Measurements from ENCODE around the gene NHERF2.

NHERF2 gene

DNA sequence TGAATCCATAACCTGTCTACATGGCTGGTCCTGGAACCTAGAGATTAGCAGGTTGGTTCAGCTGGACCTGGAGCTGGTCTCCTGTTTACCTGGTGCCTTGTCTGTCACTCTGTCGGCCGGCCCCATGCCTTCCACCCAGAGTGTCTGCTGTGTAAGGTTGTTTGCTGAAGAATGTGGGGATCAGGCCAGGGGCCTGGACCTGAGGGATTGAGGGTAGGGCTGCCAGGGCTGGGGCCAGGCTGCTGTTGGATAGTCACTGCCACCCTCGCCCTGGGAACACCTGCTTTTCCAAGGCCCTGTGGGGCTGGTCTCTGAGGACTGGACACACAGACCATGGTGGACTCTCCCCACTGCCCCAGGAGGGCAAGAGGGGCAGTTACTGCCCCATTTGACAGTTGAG is 1.4 kb downstream of the NHERF2 start:
- DNase-seq (ENCODE audit: low spot score), result no peak

DNA sequence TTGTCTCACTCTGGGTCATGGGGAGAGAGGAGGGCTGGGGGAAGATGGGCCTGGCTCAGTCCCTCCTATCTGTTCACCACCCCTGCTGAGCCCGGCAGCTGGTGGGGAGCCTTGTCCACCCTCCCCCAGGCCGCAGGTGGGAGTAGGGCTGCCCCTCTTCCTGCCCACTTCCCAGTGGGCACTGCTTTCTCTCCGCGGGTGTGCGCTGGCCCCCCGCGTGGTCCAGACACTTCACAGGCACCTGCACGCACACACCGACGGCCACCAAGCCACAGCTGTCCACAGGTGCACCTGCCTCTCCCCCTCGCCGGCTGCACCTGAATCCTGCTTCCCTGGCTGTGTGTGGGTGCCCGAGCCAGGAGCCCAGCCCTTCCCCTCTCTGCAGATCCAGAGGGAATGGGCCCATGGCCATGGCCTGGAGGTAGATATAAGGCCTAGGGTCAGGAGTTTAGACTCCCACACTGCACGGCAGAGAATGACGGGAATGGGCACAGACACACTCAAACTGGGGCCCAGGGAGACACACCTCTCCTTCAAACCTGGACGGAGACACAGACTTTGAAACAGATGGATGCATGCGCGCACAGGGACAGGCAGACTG is 2.0 kb downstream of the NHERF2 start:
- DNase-seq (ENCODE audit: low spot score), result peak; percentile 55

DNA sequence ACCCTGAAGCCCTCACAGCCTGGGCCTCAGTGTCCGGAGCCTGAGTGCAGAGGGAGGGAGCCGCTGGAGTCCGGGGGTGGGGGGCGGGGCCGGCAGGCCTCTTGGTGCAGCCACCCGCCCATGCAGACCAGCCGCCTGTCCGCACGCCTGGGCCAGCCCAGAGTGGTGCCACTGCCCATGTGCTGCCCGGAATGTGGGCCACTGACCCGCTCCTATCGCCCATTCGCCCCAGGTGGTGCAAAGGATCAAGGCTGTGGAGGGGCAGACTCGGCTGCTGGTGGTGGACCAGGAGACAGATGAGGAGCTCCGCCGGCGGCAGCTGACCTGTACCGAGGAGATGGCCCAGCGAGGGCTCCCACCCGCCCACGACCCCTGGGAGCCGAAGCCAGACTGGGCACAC is 2.6 kb downstream of the NHERF2 start:
- DNase-seq (ENCODE audit: low spot score), result peak; percentile 46

DNA sequence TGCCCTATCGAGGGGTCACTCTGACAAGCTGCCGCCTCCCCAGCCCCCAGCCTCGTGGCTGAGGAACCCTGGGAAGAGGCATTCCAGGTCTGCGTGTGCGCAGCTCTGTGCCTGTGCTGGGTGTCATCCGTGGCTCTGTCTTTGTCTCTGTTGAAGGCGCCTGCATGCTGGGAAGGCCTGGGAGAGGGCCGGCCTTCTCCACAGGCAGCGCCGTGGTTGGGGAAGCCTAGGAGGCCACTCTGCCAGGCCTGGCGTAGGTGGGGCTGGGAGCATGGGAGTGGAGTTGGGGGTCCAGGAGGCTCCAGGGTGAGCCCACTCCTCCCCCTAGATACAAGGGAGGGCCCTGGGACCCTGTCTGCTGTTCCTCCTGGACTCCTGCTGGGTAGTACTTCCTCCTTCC is 3.3 kb downstream of the NHERF2 start:
- DNase-seq (ENCODE audit: low spot score), result peak; percentile 45

DNA sequence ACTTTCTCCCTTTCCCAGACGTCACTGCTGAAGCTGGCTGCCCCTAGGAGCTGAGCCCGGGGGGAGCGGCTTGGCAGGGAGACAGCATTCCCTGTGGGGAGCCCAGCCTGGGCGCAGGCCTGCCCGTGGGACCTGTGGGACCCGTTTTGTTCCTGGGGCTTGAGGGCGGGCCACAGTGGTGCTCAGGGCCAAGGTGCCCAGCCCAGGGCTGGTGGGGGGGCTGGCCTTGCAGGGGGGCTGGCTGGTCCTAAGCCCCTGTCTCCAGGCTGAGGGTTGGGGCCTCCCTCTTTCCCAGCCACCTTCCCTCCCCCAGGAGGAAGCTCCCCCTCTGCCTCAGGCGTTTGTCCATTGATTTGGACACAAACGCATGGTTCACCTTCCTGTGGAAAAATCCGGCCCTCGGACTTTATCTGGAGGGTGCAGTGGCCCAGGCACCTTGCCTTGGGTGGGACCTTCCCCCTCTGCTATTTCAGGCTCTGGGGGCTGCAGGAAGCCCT is 4.4 kb downstream of the NHERF2 start:
- peak; percentile 62 for DNase-seq (ENCODE audit: low spot score)

DNA sequence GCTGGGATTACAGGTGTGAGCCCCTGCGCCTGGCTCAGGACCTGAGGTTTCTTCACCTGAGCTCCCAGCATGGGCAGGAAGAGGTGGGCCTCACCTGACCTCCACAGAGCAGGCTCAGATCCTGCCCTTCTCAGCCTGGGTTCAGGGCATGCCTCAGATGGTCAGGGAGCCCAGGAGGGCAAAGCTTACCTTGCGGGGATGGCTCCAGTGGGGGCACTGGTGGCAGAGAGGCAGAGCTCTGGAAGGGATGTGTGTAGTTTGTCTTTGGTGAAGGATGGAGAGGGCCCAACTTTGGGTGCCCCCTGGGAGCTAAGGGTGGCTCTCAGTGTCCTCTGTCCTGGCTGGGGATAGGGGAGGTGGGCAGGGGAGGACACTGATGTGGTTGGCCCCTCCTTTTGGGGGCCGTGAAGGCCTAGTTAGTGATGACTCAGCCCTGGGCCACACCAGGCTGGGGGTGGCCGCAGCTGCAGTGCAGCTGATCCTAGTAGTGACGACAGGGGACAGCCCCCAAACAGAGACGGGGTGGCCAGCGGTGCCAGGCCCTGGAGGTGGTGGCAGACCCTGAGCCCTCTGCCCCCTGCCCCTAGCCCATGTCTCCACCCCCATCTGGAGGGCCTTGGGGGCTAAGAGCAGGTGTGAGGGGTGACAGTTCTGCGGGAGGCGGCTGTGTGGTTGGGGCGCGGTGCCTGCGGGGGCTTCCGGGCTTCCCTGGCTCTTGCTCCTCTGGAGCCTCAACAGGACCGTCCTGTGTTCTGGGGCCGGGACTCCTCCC is 5.8 kb downstream of the NHERF2 start:
- DNase-seq (ENCODE audit: low spot score), result peak; percentile 36

DNA sequence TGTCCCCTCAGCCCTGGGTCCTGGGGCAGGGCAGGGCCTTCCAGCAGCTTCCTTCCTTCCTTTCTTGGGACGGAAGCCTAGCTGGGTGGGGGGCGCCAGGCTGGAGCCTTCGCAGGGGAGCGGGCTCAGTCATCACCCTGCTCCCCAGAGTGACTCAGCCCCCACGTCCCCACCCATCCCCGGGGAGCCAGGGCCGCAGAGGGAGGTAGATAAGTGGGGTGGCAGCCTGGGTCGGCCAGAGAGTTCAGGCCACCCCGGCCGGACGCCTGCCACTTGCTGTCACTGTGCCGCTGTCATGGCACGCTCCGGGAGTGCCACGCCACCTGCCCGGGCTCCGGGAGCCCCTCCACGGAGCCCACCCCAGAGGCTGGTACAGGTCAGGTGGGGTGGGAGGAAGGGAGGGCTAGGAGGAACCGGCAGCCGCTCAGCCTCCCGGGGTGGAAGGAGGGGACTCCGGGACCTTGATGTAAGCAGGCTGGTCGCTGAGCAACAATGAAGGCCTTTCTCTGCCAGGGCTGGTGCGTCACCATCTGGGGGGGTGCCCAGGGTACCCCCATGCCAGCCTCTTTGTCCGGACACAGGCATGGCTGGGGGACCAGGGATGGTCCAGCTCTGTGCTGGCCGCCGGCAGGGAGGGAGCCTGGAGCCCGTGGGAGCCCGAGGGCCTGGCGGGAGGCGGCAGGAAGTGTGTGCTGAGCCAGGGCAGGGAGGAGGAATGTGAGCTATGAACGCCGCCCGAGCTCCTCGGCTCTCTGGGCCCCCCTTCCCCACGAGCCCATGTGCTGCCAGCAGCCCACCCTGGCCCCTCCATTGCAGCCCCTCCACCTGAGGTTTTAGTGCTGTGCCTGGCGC is 6.6 kb downstream of the NHERF2 start:
- peak; percentile 80 for DNase-seq (ENCODE audit: low spot score)

DNA sequence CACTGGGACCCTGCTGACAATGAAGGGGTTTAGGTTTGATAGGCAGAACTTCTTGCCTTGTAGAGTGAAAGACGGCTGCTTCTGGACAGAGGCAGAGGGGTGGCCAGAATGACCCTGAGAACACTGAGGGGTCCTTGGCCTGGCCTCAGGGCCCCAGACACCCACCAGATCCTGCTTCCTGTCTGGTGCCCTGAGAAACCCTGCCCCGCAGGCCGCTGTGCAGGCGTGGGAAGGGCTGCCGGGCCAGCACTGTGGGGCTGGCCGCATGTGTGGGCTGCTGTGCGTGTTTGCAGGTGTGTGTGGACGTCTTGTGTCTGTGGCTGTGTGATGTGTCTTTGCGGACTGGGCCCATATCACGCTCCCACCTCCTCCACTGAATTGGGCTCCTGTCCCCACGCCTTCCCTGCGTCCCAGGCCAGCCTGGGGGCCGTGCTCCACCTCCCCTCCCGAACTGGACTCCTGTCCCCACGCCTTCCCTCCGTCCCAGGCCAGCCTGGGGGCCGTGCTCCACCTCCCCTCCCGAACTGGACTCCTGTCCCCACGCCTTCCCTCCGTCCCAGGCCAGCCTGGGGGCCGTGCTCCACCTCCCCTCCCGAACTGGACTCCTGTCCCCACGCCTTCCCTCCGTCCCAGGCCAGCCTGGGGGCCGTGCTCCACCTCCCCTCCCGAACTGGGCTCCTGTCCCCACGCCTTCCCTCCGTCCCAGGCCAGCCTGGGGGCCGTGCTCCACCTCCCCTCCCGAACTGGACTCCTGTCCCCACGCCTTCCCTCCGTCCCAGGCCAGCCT is 7.4 kb downstream of the NHERF2 start:
- DNase-seq (ENCODE audit: low spot score), result peak; percentile 72

DNA sequence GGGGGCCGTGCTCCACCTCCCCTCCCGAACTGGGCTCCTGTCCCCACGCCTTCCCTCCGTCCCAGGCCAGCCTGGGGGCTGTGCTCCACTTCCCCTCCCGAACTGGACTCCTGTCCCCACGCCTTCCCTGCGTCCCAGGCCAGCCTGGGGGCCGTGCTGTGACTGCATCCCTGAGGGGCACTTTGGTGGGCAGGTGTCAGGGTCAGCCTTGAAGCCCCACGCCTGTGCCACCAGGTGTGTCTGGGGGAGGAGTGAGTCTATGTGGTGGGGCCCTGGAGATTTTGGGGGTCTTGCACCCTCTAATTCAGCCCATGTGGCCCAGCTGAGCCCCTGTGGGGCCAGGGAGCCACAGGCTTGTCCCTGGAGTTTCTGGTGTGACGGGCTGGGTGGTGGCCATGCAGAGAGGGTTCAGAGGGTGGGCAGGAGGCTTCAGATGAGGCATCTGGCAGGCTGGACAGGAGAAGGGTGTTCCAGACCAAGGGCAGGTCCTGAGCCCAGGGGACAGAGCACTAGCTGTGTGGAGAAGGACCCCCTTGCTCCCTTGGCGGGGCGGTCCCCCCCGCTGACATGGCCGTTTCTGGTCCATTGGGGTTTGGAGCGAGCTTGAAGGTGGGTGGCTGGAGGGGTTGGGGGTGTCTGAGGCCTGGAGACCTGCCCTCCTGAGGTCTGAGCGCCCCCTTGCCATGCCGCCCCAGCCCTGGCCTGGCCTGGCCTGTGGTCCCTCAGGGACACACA is 8.2 kb downstream of the NHERF2 start:
- DNase-seq (ENCODE audit: low spot score), result no peak

DNA sequence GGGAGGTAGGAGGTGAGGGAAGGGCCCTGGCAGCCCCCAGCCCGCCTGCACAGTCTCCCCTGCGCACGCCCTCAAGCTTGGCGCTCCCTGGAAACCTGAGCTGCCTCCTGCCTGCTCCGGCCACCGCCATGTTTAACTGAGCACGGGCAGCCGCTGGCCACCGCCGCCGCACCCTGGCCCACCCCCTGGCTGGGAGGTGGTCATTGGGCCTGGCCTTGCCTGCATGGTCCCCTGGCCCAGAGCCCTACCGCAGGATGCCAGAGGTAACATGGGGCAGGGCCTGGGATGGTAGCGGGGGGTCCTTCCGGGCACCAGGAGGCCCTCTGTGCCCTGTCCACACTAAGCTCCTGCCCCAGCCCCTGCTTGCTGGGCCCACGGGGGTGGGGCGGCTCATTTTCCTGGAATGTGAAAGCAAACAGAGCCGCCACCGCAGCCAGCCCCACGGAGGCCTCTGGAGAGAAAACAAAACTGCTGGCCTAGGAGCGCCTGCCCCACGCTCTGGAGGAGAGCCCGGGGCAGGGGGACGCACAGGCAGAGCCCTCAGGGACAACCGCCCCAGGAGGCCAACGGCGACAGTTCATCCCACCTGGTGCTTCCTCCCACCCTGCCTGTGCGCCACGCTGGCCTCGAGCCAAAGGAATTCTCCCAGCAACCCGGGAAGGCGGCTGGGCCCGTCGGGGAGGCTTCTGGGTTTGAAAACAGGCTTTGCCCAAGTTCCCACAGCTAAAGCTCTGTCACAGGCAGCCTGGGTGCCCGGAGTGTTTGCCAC is 8.9 kb downstream of the NHERF2 start:
- peak; percentile 77 for DNase-seq (ENCODE audit: low spot score)

DNA sequence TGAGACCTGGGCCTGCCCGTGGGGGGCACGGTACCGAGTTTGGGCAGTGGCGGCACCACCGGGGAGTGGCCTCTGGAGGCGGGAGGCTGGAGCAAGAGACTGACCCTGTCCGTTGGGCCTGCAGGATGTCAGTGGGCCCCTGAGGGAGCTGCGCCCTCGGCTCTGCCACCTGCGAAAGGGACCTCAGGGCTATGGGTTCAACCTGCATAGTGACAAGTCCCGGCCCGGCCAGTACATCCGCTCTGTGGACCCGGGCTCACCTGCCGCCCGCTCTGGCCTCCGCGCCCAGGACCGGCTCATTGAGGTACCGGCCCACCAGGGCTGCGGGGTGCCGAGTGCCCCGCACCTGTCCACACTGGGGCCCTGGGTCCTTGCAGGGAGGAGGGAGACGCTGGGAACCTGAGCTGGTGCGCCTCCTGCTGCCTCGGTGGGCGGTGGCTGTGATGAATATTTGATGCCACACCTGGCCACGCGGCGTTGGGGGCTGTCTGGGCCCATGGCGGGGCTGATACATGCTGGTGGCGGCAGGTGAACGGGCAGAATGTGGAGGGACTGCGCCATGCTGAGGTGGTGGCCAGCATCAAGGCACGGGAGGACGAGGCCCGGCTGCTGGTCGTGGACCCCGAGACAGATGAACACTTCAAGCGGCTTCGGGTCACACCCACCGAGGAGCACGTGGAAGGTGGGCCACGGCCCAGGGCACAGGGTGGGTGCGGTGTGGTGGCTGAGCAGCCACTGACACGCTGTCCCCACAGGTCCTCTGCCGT is 9.7 kb downstream of the NHERF2 start:
- DNase-seq (ENCODE audit: low spot score), result no peak

DNA sequence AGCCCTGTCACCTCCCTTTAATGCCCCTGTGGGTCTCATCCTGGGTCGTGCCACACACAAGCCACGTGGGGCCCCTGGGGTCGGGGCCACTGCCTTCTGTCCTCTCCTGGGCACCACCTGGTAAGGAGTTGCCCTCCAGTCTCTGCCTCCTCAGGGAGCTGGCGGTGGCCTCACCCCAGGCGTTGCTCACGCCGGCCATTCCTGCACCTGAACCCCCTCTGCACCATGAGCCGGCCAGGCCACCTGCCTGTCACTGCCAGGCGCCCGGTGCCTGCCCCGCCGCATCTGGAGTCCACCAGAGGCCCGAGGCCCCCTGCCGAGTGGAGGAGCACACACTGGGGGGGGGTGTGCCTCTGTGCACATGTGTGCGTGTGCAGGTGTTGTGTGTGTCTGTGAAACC is 10.4 kb downstream of the NHERF2 start:
- DNase-seq (ENCODE audit: low spot score), result no peak

DNA sequence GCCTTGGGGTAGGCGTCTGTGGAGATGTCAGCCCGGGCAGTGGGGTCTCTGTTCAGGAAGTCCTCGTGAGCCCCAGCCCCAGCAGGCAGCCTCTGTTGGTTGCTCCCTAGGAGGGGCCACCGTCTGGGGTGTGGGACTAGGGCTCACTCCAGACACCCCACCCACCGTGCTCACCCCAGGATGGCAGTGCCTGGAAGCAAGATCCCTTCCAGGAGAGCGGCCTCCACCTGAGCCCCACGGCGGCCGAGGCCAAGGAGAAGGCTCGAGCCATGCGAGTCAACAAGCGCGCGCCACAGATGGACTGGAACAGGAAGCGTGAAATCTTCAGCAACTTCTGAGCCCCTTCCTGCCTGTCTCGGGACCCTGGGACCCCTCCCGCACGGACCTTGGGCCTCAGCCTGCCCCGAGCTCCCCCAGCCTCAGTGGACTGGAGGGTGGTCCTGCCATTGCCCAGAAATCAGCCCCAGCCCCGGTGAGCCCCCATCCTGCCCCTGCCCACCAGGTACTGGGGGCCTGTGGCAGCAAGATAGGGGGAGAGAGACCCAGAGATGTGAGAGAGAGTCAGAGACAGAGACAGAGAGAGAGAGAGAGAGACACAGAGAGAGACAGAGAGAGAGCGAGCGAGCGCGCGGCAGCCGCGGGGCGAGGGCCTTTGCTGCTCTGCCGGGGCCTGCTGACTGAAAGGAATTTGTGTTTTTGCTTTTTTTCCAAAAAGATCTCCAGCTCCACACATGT is 11.1 kb downstream of the NHERF2 start:
- no peak for DNase-seq (ENCODE audit: low spot score)

DNA sequence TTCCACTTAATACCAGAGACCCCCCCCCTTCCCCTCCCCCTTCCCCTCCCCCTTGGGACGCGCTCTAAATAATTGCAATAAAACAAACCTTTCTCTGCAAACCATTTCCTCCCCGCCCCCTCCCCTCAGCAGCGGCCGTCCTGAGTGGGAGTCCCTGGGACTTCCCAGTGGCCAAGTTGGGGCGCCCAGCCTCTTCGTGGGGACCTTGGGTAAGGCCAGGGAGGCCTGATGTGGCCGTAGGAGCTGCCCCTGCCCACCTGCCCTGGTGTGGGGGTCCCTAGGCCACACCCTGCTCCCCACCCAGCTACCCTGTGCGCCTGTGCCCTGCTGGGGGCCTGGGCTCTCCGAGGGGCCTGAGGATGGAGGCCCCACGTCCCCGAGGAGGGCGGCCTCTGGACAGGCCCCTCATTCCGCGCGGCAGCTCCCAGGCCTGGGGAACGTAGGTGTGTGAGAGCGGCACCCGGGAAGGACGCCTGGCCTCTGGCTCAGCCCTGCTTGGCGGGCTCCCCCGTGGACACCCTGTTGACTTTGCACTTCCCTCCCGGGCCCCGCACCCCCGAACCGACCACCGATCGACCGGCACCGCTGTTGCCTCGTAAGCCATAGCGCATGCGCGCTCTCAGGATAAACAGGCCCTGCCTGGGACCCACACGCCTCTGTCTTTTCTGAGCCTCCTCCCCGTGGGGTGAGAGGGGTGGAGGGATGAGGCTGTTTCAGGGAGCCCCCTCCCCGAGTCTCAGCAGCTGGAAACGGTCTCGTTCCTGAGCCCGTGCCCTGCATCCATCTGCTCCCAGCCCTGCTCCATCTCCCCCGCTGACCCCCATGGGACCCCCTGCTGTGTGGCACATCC is 11.9 kb downstream of the NHERF2 start:
- no peak for DNase-seq (ENCODE audit: low spot score)

DNA sequence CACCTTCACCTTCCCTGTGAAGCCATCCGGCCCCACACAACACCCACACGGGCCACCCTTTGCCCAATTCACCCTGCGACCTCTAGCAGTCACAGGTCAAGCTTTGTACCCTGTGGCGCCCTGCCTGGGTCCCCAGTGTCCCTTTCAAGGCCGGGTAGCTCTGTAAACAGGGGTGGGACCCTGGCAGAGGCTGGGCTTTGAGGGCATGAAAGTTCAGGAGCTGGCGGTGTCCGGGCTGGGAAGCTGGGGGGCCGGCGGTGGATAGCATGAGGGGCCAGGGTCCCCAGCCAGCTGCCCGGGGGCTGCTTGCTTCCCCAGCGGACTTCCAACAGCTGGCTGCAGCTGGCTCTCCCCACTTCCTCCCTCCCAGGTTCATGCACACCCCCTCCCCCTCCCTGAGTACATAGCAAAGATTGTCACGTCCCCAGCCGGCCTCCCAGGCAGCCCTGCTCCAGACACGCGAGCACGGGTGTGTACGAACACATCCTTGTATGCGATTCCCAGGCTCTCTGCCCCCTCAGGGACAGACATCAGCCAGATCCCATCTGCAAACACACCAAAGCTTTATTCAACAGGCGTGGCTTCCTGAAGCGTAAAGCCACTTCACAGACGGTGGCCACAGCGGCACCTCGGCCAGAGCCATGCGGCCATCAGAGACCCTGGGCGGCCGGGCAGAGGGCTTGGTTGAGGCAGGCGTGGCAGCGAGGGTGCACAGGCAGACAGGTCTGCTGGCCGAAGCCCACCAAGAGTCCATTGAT is 12.8 kb downstream of the NHERF2 start:
- DNase-seq (ENCODE audit: low spot score), result peak; percentile 86

DNA sequence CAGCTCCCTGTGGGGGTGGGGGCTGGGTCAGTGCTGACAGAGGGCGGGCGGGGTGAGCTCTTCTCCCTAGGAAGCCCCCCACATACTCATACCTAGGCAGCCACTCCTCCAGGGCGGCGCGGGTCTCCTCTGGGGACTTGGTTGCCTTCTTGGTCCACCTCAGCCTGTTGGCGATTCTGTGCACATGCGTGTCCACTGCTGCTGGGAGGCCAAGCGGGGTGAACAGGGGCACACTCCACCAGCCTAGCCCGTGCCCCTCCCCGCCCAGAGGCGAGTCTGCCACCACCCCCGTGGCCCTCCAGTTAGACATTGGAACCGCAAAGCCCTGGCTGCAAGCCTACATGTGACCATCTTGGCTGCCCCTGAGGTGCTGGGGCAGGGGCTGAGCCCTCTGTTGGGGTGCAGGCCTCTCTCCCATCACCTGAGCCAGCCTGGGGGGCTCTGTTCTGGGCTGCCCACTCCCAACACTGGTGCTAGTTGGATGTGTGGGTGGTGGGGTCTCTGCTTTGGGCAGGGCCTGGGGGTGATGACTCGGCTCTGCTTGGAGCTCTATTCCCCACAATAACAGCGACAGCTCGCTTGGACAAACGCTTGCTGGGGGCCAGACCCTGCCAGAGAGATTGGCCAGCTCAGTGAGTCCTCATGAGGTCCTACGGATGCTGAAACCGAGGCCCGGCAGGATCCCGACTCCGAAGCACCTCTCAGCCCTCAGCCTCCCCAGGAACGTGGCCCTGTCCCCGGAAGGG is 13.5 kb downstream of the NHERF2 start:
- DNase-seq (ENCODE audit: low spot score), result no peak

All from left forelimb (tissue), 1 donor.